22Rv1 (cell line): ENCODE results near the gene OR2K2.

Experiments used
- CTCF ChIP-seq: fragments of 450-650 bp; IDR thresholded peaks from 2 replicates; pipeline ENCODE4 v1.5.1; 2017; ENCODE audit warnings: mild to moderate bottlenecking
- ZFX ChIP-seq: fragments of 450-650 bp; IDR thresholded peaks from 2 replicates; pipeline ENCODE4 v1.6.1; 2017; ENCODE audit warnings: antibody characterized with exemption, borderline replicate concordance

GRCh38 chr9:111305914-111306313 is 24.1 kb downstream of the OR2K2 start:
- TF ChIP-seq CTCF (no peak), ZFX (no peak)
